HL-60 (cell line): ENCODE data around the gene PTPRN.

ENCODE experiments used
- DNase-seq, 2 experiments: peaks; one replicate each; pipeline ENCODE4 v3.0.0-alpha.2; 2010 to 2020; ENCODE audit warnings: low read depth in 1 of 2, low spot score in 1 of 2
- H3K27ac ChIP-seq: fragments of 250-450 bp; sonication (Bioruptor Pico); replicated peaks from 2 replicates; pipeline ENCODE4 v1.5.1; 2020; ENCODE audit warnings: mild to moderate bottlenecking, moderate library complexity
- H3K27me3 ChIP-seq: fragments of 250-450 bp; sonication (Bioruptor Pico); 2 replicates; pipeline ENCODE4 v1.5.1; 2021; ENCODE audit warnings: mild to moderate bottlenecking, moderate library complexity; ENCODE audit not compliant: insufficient read depth, poor library complexity, severe bottlenecking
- H3K4me3 ChIP-seq: replicated peaks from 2 replicates; pipeline ENCODE4 v1.5.1; 2011; ENCODE audit warnings: mild to moderate bottlenecking, control low read depth, low read length; ENCODE audit not compliant: insufficient read depth
- CTCF ChIP-seq: IDR thresholded peaks from one replicate; pipeline ENCODE4 v1.5.1; 2011; ENCODE audit warnings: low read length, control low read depth, inconsistent platforms; ENCODE audit not compliant: insufficient read depth
- GABPA ChIP-seq: IDR thresholded peaks from 2 replicates; pipeline ENCODE4 v1.6.1; 2012; ENCODE audit warnings: low read depth
- POLR2AphosphoS5 ChIP-seq: IDR thresholded peaks from 2 replicates; pipeline ENCODE4 v1.6.1; 2012; ENCODE audit warnings: low read depth
- SPI1 ChIP-seq: IDR thresholded peaks from 2 replicates; pipeline ENCODE4 v1.6.1; 2012; ENCODE audit warnings: low read depth, mild to moderate bottlenecking, borderline replicate concordance
- TF ChIP-seq, protein P1 (sequence below): IDR thresholded peaks from 2 replicates; pipeline ENCODE4 v1.6.1; 2012; ENCODE audit warnings: low read depth; ENCODE audit not compliant: insufficient replicate concordance

PTPRN gene

GRCh38 chr2:219290381-219291171 lies 18.6 kb downstream of the PTPRN start:
- TF ChIP-seq, protein P1, sequence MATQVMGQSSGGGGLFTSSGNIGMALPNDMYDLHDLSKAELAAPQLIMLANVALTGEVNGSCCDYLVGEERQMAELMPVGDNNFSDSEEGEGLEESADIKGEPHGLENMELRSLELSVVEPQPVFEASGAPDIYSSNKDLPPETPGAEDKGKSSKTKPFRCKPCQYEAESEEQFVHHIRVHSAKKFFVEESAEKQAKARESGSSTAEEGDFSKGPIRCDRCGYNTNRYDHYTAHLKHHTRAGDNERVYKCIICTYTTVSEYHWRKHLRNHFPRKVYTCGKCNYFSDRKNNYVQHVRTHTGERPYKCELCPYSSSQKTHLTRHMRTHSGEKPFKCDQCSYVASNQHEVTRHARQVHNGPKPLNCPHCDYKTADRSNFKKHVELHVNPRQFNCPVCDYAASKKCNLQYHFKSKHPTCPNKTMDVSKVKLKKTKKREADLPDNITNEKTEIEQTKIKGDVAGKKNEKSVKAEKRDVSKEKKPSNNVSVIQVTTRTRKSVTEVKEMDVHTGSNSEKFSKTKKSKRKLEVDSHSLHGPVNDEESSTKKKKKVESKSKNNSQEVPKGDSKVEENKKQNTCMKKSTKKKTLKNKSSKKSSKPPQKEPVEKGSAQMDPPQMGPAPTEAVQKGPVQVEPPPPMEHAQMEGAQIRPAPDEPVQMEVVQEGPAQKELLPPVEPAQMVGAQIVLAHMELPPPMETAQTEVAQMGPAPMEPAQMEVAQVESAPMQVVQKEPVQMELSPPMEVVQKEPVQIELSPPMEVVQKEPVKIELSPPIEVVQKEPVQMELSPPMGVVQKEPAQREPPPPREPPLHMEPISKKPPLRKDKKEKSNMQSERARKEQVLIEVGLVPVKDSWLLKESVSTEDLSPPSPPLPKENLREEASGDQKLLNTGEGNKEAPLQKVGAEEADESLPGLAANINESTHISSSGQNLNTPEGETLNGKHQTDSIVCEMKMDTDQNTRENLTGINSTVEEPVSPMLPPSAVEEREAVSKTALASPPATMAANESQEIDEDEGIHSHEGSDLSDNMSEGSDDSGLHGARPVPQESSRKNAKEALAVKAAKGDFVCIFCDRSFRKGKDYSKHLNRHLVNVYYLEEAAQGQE, result no peak
- TF ChIP-seq GABPA, result no peak
- Histone ChIP-seq H3K27me3 (peaks cover 9% of the 10 kb centered on the region), H3K27ac (no peak overlapping the region)

GRCh38 chr2:219289537-219290361 lies 19.5 kb downstream of the PTPRN start:
- no peak for DNase-seq
- Histone ChIP-seq H3K4me3 (no peak overlapping the region), H3K27ac (no peak overlapping the region), H3K27me3 (peaks cover 5% of the 10 kb centered on the region)
- no peak for TF ChIP-seq GABPA
- TF ChIP-seq, protein P1, result no peak

More at GRCh38 chr2:219290381-219291171, 18.6 kb downstream of the PTPRN start:
- DNase-seq, result no peak
- no peak overlapping the region for H3K4me3 ChIP-seq

GRCh38 chr2:219289195-219289536 lies 20.0 kb downstream of the PTPRN start:
- Histone ChIP-seq H3K27ac (no peak overlapping the region), H3K4me3 (no peak overlapping the region), H3K27me3 (peaks cover 5% of the 10 kb centered on the region)
- TF ChIP-seq POLR2AphosphoS5, result no peak
- TF ChIP-seq CTCF, result no peak
- TF ChIP-seq GABPA, result no peak
- no peak for TF ChIP-seq SPI1
- TF ChIP-seq, protein P1, result no peak
- DNase-seq, result no peak
